Left ventricle myocardium inferior (tissue), 1 donor: ENCODE data around the gene TXNIP. TPM values are rescaled to one million over a fixed set of nuclear protein-coding genes. Genes with fewer than 3 reads are reported as not detected.

Source experiments
- DNase-seq: peaks from one replicate; pipeline ENCODE4 v3.0.0-alpha.2; 2020
- H3K27ac ChIP-seq: fragments of 200-600 bp; replicated peaks from 2 replicates; pipeline ENCODE4 v1.8.0; 2021
- H3K27me3 ChIP-seq: fragments of 200-600 bp; 2 replicates; pipeline ENCODE4 v1.8.0; 2021; ENCODE audit warnings: low read depth
- H3K36me3 ChIP-seq: fragments of 200-600 bp; 2 replicates; pipeline ENCODE4 v1.8.0; 2021
- H3K4me1 ChIP-seq: fragments of 200-600 bp; 2 replicates; pipeline ENCODE4 v1.8.0; 2021
- H3K4me3 ChIP-seq: fragments of 200-600 bp; 2 replicates; pipeline ENCODE4 v1.8.0; 2021; ENCODE audit warnings: mild to moderate bottlenecking, moderate library complexity
- H3K9me3 ChIP-seq: fragments of 200-600 bp; replicated peaks from 2 replicates; pipeline ENCODE4 v1.8.0; 2021
- CTCF ChIP-seq: fragments of 200-600 bp; IDR thresholded peaks from 2 replicates; pipeline ENCODE4 v1.8.0; 2021; ENCODE audit warnings: antibody characterized with exemption, mild to moderate bottlenecking, borderline replicate concordance
- intact Hi-C: fragments of 100-400 bp; cut with micrococcal nuclease; formaldehyde crosslinking; loops from one replicate; pipeline ENCODE4 v1.11.0; 2022
- total RNA-seq: library from RNA; stranded (reverse); fragmentation: NEBNext Ultra II Directional; extraction: Animal tissue kit (Norgen Biotek cat#: 25700); gene quantifications from one replicate; pipeline ENCODE4 v1.2.1, GENCODE V29; 2021
- donor health status: DM: no; HTN: yes; CAD: no; lungs with severe emphysema.

The TXNIP gene
- total RNA-seq, 1 donor from 2014 or later = 753 TPM

GRCh38 chr1:145967288-145967687 lies 29.1 kb downstream of the TXNIP start:
- Histone ChIP-seq H3K27me3 (no peaks in the 10 kb centered on the region), H3K27ac (no peak overlapping the region), H3K4me3 (no peak overlapping the region), H3K4me1 (peaks cover 41% of the 10 kb centered on the region), H3K9me3 (peaks cover 8% of the 10 kb centered on the region), H3K36me3 (peaks cover 8% of the 10 kb centered on the region)
- TF ChIP-seq CTCF = no peak
- DNase-seq = no peak
- intact Hi-C loops = loop anchor here (10.0 kb wide), 1 partner anchor 112 kb away; the partner anchor contains the start of gene PIAS3

GRCh38 chr1:145965119-145965744 lies 31.1 kb downstream of the TXNIP start:
- H3K27ac ChIP-seq = peak overlapping the region; percentile 95
- no peaks in the 10 kb centered on the region for H3K27me3 ChIP-seq
- peaks cover 8% of the 10 kb centered on the region for H3K9me3 ChIP-seq
- H3K4me3 ChIP-seq = peak overlapping the region; percentile 83
- no peak for DNase-seq
- intact Hi-C loops = loop anchor here (10.0 kb wide), 1 partner anchor 110 kb away; the partner anchor contains the start of gene PIAS3
- H3K36me3 ChIP-seq = peaks cover 8% of the 10 kb centered on the region
- peaks cover 62% of the 10 kb centered on the region for H3K4me1 ChIP-seq
- TF ChIP-seq CTCF = no peak

- no peaks in the 10 kb centered on the region for H3K27me3 ChIP-seq
- H3K27ac ChIP-seq = peak within 1 kb of the TSS; percentile 95
- peaks cover 8% of the 10 kb centered on the region for H3K36me3 ChIP-seq
- peaks cover 8% of the 10 kb centered on the region for H3K9me3 ChIP-seq
- H3K4me1 ChIP-seq = peaks cover 69% of the 10 kb centered on the region
- TF ChIP-seq CTCF = no peak
- peak; percentile 96 for DNase-seq
- intact Hi-C loops = loop anchor here (10.0 kb wide), 1 partner anchor 110 kb away; the partner anchor contains the start of gene PIAS3
- H3K4me3 ChIP-seq = peak within 1 kb of the TSS; percentile 83
Observed at GRCh38 chr1:145964328-145965118, 31.9 kb downstream of the TXNIP start, which contains the start of the genes ANKRD34A and POLR3GL. ANKRD34A (minus strand) TSS chr1:145964575; CDS start chr1:145961759, 2,816 bp downstream. POLR3GL (plus strand) TSS chr1:145964690; CDS start chr1:145974866, 10,176 bp downstream.

GRCh38 chr1:145963265-145964019 lies 32.9 kb downstream of the TXNIP start:
- peak overlapping the region; percentile 95 for H3K27ac ChIP-seq
- intact Hi-C loops = loop anchor here (10.0 kb wide), 1 partner anchor 109 kb away; the partner anchor contains the start of gene PIAS3
- no peaks in the 10 kb centered on the region for H3K27me3 ChIP-seq
- no peak for TF ChIP-seq CTCF
- peak overlapping the region; percentile 83 for H3K4me3 ChIP-seq
- DNase-seq = no peak
- peaks cover 8% of the 10 kb centered on the region for H3K36me3 ChIP-seq
- H3K4me1 ChIP-seq = peaks cover 76% of the 10 kb centered on the region
- H3K9me3 ChIP-seq = peaks cover 8% of the 10 kb centered on the region
